Anterior cingulate cortex (tissue), 58 donors: Measurements from ENCODE around the gene USP2.

ENCODE experiments used
- DNase-seq, 58 donors: peaks; one replicate each; lab custom pipeline; 2025; lab: John Stamatoyannopoulos, UW

The USP2 gene, protein sequence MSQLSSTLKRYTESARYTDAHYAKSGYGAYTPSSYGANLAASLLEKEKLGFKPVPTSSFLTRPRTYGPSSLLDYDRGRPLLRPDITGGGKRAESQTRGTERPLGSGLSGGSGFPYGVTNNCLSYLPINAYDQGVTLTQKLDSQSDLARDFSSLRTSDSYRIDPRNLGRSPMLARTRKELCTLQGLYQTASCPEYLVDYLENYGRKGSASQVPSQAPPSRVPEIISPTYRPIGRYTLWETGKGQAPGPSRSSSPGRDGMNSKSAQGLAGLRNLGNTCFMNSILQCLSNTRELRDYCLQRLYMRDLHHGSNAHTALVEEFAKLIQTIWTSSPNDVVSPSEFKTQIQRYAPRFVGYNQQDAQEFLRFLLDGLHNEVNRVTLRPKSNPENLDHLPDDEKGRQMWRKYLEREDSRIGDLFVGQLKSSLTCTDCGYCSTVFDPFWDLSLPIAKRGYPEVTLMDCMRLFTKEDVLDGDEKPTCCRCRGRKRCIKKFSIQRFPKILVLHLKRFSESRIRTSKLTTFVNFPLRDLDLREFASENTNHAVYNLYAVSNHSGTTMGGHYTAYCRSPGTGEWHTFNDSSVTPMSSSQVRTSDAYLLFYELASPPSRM

DNA sequence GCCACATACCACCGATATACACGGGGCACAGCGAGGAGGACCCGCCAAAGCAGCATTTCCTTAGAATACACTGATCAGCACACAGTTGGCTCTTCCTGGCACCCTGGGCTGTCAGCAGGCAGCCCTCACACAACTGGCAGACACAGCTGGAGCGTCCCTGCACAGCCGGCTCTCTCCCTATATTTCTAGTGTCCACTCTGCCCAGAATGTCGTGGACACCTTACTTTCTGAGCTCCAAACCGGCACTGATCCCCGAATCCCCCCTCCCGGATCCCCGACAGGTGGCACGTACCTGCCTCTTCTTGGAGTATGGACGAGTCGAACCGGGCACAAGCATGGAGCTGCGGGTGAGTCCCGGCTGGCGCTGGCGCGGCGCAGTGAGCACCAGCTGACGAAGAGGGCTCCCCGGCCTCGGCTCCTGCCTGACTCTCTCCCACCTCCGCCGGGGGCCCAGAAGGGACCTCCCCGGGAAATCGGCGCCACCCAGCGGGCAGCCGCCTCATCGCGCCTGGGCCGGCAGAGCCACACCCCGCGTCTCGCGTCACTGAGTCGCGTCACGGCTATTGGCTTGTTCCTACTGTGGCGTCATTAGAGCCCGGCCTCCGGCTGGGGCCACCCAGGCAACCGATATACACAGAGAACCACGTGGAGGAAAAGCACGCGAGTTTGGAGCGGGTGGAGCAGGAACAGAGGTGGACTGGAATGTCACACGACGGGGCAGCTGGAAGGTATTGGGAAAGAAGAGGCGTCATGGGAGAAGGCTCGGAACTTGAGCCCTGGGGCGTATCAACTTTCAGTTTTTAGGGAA lies at the start of gene USP2:
Gene USP2, minus strand, starts transcription at position 510 of the 808 bp plus-strand sequence. CDS start 8,210 bp downstream, outside the sequence.
- peak in 56 of 58 donors; percentile 85 to 99 (median 97) for DNase-seq

DNA sequence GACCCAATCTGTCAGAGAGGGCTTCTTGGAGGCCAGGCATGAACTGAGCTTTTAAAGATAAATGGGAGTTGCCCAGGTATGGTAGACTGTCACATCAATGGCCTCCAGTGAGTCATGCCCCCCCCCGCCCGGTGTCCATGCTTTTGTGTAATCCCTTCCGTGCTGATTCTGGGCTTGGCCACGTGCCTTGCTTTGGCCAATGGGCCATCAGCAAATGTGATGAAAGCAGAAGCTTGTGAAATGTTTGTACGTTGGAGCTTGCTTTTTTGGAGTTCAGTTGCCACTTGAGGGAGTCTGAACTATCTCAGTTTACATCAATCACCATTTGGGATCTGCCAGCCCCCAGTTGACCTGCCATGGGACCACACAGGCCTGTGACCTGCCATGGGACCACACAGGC lies 45.8 kb upstream of the USP2 start:
- no peak for DNase-seq

DNA sequence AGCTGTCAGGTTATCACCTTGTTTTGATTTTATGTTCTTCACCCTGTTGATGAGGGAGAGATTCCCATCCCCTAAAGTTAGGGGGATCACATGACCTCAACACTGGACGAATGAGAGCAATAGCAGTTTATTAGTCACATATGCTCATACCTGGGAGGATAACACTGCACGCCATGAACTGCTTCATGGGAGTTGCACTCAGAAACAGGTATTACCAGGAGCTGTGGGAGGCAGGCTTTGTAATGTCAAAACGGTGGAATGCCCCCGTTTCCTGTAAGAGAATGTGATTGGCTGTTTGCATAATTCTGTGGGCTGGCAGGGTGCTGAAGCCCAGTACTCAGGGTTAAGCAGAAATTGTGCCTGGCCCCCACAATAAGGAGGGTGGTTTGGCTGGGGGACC lies 44.7 kb upstream of the USP2 start:
- DNase-seq: no peak

DNA sequence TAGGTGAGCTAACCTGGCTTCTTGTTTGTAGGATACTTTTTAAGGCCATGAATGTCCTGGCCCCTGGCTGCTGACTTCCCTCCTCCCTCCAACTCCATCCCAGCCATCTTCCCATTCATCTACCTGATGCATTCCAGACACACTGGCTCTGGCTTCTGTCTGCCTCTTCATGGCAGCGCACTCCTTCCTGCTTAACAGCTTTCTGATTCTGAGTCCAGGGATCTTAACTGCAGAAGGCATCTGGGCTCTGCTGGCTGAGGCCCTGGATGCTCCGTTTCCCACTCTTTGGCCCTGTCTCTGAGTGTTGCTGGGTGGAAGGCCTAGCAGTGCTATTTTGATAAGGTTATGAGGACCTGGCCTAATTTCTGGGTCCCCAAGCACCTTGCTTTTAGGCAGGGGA lies 43.3 kb upstream of the USP2 start:
- DNase-seq: no peak

DNA sequence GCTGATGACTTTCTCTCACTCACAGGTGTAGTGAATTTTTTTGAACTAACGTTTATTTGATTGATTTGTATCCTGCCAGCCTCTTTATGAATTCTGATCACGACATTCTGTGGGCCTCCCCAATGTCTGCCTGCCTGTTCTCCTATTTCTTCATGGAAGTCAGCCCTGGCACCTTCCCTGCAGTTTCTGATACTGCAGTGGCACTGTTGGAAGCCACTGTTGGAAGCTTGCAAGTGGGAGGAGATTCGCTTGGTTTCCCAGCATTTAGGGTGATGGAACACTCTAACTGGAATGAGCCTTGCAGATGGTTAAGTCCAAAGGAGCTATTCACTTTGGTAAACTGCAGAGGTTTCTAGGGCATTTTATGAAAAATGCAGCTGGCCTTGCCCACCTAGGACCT lies 42.8 kb upstream of the USP2 start:
- peak in 4 of 58 donors; percentile 11 to 42 (median 20) for DNase-seq

DNA sequence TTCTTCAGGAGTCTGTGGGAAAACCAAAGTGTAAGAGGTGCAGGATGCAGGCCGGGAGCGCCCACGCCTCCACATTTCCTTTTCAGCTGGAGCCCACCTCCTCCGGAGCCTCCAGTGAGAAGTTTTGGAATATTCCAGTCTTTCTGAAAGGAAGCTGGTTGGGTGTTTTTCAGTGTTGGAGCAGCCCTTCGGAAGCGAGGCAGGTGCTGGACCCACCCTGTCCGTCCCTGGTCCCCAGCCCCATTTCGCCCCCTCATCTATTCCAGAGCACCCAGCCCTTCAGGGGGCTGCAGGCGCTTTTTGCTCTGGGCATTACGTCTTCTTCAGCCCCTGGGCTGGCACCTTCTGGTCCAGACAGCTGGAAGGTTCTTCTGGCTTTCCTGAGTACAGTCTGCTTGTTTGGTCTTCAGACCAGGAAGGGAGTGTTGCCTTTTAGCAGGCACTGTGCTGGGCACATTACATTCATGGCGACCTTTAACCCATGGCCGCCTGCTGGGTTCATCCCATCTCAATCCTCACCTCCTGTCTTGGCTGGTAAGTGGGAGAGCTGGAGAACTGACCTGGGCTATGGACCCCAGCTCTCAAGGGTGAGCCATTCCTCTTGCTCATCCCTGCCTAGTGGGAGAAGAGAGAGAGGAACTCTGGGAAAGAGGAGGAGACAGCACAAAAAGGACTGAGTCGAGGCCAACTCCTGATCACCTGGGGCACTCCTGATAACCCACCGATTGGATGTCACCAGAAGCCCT lies 42.2 kb upstream of the USP2 start:
- peak in 2 of 58 donors; percentile 29 to 46 for DNase-seq

DNA sequence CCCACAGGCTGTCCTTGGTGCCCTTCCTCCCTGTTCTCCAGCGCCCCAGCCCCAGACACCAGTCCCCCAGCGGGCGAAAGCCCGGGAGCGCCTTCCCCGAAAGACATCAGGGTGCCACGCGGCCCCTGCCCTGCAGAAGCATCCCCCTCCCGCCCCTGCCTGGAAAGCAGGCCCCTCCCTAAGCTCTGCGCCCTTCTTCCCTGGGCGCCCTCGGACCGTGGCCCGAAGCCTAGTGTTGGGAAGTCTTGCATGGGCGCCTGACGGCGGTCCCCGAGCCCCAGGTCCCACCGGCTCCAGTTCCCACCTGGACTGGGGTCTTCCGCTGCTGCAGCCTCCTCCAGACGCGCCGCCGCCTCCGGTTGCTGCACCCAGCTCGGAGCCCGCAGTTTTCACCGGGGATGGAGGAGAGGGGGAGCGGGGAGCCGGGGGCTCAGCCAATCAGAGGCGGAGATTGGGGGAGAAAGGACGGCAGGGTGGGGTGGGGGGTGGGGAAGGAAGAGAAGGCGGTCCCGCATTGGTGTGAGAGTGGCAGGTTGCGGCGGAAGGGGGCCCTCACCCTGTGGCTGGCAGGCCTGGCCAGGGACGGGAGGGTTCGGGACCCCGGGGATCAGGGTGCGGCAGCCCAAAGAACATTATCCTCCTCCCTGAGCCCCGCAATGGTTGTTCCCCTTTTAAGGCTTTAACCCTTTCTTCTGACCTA lies 41.5 kb upstream of the USP2 start, which contains the start of gene THY1:
Gene THY1, minus strand, starts transcription at position 364 of the 700 bp plus-strand sequence. CDS start 2,267 bp downstream, outside the sequence.
- peak in 50 of 58 donors; percentile 17 to 88 (median 62) for DNase-seq

DNA sequence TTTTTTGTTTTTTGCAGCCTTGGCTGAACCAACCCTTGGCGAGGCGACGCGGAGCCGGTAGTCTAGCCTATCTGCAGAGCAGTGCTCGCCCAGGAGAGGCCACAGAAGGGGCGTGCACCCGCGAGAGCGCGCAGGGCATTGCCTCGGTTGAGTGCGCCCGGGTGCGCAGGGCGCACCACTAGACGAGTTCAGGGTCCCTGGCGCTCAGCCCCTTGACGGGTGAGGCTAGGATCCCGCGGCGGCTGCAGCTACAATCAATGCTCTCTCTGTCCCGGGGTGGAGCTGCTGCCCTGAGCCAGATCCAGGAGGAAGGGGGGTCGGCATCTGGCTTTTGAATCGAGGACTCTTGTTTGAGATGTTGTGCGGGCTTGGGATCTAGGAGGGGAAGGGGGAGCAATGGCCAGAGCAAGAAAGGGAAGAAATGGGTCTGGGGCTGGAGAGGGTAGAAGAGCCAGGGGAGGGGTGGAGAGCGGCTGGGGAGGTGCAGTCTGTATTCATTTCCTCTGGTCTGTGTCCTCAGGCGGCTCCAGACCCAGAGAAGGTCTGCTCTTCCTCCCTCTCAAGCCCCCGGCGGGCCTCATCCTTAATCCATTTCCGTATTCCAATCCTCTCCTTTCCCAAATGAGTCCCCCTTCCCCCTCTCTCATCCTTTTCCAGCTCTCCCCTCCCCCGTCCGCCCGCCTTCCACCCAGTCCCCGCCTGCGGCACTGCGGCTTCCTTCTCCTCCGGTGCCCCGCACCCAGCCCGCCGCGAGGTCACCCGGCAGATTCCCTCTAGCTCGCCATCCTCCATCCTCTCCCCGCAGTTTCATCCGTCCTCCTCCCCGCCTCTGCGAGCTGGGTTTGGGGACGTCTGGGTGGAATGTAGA lies 40.7 kb upstream of the USP2 start:
- peak in 32 of 58 donors; percentile 18 to 70 (median 43) for DNase-seq

DNA sequence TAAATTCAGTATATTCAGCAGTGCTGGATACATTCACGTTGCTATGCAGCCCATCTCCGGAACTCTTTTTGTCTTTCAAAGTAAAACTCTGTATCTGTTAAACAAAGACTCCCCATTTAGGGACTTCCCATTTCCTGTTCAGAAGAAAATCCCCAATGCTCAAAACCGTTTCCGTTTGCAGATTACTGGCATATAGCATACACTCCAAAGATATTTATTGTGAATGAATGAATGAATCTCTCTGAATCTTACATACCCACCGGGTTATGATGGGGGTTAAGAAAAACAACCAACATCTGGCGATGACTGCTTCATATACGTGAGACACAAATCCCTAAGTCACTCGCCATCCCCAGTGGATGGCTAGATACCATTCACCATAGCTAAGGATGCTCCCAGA lies 39.9 kb upstream of the USP2 start:
- no peak for DNase-seq

DNA sequence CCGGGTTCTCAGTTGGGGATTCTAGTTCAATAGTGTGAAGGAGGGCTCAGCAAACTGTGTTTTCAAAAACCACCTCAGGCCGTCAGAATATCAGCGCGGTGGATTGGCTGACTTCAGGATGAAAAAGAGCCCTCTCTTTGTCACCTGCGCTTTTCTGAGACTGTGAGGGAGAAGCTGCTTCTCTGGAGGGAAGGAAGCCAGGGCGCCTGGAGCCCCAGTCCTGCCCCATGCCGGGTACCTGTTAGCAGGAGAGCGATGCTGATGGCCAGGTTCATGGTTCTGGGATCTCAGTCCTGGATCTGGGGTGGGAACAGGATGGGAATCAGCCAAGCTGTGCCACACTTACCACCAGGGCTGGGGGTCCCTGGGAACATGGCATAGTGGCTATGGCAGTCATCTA lies 39.1 kb upstream of the USP2 start:
- DNase-seq: no peak

DNA sequence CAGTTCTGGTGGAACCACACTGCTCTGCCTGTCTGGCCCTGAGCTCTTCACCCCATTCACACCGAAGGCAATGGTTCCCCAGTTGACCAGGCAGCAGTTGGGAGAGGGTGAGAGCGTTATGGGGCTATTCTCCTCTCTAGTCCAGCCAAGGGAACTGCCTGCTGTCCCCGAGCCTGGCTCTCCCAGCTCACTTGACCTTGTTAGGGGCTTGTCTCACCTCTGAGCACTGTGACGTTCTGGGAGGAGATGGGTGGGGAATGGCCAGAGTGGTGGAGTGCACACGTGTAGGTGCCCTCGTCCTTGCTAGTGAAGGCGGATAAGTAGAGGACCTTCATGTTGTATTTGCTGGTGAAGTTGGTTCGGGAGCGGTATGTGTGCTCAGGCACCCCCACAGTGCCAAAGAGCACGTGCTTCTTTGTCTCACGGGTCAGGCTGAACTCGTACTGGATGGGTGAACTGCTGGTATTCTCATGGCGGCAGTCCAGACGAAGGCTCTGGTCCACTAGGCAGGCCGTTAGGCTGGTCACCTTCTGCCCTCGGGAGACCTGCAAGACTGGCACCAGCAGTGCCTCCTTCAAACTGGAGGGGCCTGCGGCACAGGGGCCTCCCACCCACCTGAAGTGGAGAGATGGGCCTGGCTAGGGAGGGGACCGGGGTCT lies 38.5 kb upstream of the USP2 start:
- DNase-seq: no peak

DNA sequence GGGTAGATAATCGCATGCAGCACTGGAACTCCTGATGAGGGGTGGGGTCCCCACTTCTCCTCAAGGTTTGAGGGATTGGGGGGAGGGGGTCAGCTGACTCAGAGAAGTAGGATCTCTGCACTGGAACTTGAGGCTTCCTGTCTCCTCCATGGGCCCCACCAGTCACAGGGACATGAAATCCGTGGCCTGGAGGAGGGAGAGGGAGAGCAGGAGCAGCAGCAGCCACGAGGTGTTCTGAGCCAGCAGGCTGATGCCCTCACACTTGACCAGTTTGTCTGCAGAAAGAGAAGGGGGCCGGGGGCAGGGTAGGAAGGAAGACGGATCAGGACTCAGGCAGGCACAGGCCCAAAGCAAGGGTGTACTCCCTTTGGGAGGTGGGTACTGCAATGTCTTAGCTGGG lies 37.8 kb upstream of the USP2 start:
- no peak for DNase-seq

DNA sequence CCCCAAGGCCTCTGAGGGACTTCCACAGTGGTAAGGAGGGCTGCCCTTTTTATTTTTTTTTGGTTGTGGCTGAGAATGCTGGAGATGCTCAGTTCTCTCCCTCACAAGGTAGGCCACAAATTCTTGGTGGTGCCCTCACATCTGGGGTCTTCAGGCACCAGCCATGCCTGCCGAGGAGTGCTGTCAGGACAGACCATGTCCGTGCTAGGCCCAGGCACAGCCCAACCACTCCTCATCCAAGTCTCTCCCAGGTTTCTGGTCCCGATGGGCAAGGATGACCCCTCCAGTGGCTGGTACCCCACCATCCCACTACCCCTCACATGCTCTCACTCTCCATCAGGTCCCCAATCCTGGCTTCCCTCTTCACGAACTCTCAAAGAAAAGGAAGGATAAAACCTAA lies 37.3 kb upstream of the USP2 start:
- DNase-seq: no peak

DNA sequence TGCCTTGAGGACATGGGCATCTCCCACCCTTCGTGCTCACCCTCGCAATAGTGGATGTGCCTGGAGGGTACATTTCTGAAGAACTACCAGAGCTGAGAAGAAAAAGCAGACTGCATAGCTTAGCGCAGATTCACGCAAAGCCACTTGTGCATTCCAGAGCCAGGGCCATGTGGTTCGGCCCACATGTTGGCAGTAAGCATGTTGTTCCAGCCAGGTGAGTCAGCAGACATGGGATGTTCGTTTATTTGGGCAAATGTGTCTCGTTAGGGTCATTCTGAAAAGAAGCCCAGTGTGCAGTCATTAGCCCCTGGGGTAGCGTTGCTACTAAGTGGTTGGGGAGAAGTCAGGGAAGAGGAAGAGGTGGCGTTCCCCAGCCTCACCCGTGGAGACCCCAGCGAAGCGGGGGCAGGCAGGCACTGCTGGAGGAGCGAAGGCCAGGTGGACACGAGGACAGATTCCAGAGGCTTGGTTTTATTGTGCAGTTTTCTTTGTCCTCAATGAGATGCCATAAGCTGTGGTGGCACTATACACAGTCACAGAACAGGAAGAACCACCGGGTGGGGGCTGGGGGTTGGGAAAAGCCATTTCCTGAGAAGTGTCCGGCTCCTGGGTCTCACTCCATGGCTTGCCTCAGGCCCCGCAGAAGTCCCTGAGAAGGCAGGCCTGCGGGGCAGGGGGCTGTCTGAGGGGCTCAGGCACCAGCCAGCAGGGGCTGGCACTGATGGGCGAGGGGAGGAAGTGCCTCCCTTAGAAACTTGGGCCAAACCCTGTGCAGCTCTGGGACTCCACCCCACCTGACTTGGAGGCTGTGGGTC lies 36.4 kb upstream of the USP2 start:
- DNase-seq: peak in 12 of 58 donors; percentile 6 to 65 (median 36)

DNA sequence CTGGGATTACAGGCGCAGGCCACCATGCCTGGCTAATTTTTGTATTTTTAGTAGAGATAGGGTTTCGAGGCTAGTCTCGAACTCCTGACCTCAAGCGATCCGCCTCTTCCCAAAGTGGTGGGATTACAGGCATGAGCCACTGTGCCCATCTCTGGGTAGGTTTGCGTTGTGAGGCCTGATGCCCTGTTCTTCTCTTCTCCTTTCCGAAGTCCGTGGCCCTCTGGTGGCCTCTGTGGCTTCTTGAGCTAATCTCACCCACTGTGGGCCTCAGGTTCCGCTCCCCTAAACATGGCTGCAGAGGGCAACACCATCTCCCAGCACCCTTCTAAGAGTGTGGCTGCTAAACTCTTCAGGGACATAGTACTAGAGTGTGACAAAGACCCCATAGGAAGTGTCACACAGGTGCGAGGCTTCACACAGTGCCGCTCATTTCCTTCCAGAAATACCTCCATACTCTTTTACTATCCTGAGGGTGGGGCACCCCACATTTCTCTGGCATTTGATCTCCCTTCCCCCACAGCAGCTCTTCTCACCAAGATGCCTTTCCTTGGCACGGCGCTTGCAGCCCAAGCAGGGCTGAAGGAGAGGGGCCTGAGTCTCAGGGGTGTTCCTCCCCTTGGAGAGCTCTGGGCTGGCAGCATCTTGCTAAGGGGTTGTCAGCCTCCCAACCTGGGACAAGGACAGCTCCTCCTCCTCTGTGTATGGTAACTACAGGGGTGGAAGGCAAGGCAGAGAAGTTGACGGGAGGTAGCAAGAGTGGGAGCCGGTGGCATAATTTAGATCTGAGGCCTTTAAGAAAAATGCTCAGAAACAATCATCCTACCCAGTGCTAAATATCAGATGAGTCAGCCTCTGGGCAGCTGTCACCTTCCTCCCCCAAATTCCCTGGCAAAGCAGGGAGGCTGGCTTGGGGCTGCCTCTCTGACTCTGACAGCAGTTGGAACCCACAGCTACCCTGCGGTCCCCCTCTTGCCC lies 35.4 kb upstream of the USP2 start:
- peak in 22 of 58 donors; percentile 10 to 75 (median 43) for DNase-seq

DNA sequence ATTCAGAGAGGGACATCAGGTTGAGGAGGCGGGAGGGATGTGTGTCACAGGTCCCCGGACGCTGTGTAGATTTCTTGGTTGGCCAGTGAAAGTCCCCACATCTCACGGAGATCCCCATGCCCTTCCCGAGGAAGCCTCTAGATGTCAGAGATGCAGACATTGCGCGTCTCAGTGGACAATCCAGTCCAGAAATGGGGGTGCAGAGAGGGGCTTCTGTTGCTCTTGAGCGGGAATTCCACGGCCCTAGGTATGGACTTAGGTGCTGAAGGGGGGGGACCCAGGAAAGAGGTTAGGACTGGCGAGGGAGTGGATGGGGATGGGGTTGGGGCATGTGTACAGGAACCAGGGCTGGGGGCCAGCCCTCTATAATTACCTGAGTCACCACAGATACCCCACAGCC lies 34.5 kb upstream of the USP2 start:
- DNase-seq: no peak
